Measurements from ENCODE around the gene MEP1A. TPM values are rescaled to one million over a fixed set of nuclear protein-coding genes. Genes with fewer than 3 reads are reported as not detected.
"Not testable (repeated sequence)": the region's sequence is repeated elsewhere in the genome, so short reads cannot be mapped to it uniquely, and the experiment has no call there.

The MEP1A gene
- total RNA-seq, 1 donor from 2014 or later: not detected

- no peaks in the 10 kb centered on the region for H3K4me1 Mint-ChIP-seq (ENCODE audit: low read depth)
- H3K27me3 Mint-ChIP-seq (ENCODE audit: low read depth): no peaks in the 10 kb centered on the region
- no peaks in the 10 kb centered on the region for H3K36me3 Mint-ChIP-seq (ENCODE audit: low read depth)
- no peaks in the 10 kb centered on the region for H3K9me3 Mint-ChIP-seq
- H3K27ac Mint-ChIP-seq: no peak overlapping the region
- no peak overlapping the region for H3K4me3 Mint-ChIP-seq (ENCODE audit: low read depth)
- DNase-seq (ENCODE audit: low spot score): no peak
- intact Hi-C loops (cut with micrococcal nuclease): no loop called here
These were observed 34.0 kb upstream of the MEP1A start for GRCh38 chr6:46758960-46759753.

GRCh38 chr6:46760925-46761324 is 32.3 kb upstream of the MEP1A start:
- no peak for DNase-seq (ENCODE audit: low spot score)
- no peaks in the 10 kb centered on the region for H3K9me3 Mint-ChIP-seq
- H3K4me3 Mint-ChIP-seq (ENCODE audit: low read depth): no peak overlapping the region
- peaks cover 2% of the 10 kb centered on the region for H3K27me3 Mint-ChIP-seq (ENCODE audit: low read depth)
- no peaks in the 10 kb centered on the region for H3K36me3 Mint-ChIP-seq (ENCODE audit: low read depth)
- intact Hi-C loops (cut with micrococcal nuclease): no loop called here
- H3K27ac Mint-ChIP-seq: no peak overlapping the region
- no peaks in the 10 kb centered on the region for H3K4me1 Mint-ChIP-seq (ENCODE audit: low read depth)

- no peak overlapping the region for H3K27ac Mint-ChIP-seq
These were observed 29.7 kb upstream of the MEP1A start for GRCh38 chr6:46763466-46763865.

GRCh38 chr6:46764280-46764679 is 28.9 kb upstream of the MEP1A start:
- DNase-seq (ENCODE audit: low spot score); H3K27me3 Mint-ChIP-seq (ENCODE audit: low read depth); H3K27ac Mint-ChIP-seq; H3K4me1 Mint-ChIP-seq (ENCODE audit: low read depth); H3K4me3 Mint-ChIP-seq (ENCODE audit: low read depth); intact Hi-C loops (cut with micrococcal nuclease); H3K9me3 Mint-ChIP-seq; H3K36me3 Mint-ChIP-seq (ENCODE audit: low read depth): not testable (repeated sequence)

More at GRCh38 chr6:46763466-46763865, 29.7 kb upstream of the MEP1A start:
- Mint-ChIP-seq H3K9me3 (no peaks in the 10 kb centered on the region), H3K4me1 (ENCODE audit: low read depth) (no peaks in the 10 kb centered on the region), H3K36me3 (ENCODE audit: low read depth) (no peaks in the 10 kb centered on the region), H3K27me3 (ENCODE audit: low read depth) (peaks cover 6% of the 10 kb centered on the region), H3K4me3 (ENCODE audit: low read depth) (no peak overlapping the region)
- intact Hi-C loops (cut with micrococcal nuclease): no loop called here
- DNase-seq (ENCODE audit: low spot score): no peak

GRCh38 chr6:46764961-46765360 is 28.2 kb upstream of the MEP1A start:
- intact Hi-C loops (cut with micrococcal nuclease): no loop called here
- peaks cover 6% of the 10 kb centered on the region for H3K27me3 Mint-ChIP-seq (ENCODE audit: low read depth)
- no peak overlapping the region for H3K27ac Mint-ChIP-seq
- H3K9me3 Mint-ChIP-seq: no peaks in the 10 kb centered on the region
- H3K4me1 Mint-ChIP-seq (ENCODE audit: low read depth): no peaks in the 10 kb centered on the region
- H3K36me3 Mint-ChIP-seq (ENCODE audit: low read depth): no peaks in the 10 kb centered on the region
- DNase-seq (ENCODE audit: low spot score): no peak
- no peak overlapping the region for H3K4me3 Mint-ChIP-seq (ENCODE audit: low read depth)

- Mint-ChIP-seq H3K4me3 (ENCODE audit: low read depth) (no peak overlapping the region), H3K4me1 (ENCODE audit: low read depth) (no peaks in the 10 kb centered on the region), H3K9me3 (no peaks in the 10 kb centered on the region), H3K27ac (no peak overlapping the region), H3K36me3 (ENCODE audit: low read depth) (no peaks in the 10 kb centered on the region), H3K27me3 (ENCODE audit: low read depth) (peaks cover 4% of the 10 kb centered on the region)
- DNase-seq (ENCODE audit: low spot score): no peak
- intact Hi-C loops (cut with micrococcal nuclease): no loop called here
These were observed 21.2 kb upstream of the MEP1A start for GRCh38 chr6:46772016-46772415.

GRCh38 chr6:46772762-46773161 is 20.4 kb upstream of the MEP1A start:
- Mint-ChIP-seq H3K4me3 (ENCODE audit: low read depth) (no peak overlapping the region), H3K27ac (no peak overlapping the region), H3K9me3 (no peaks in the 10 kb centered on the region), H3K4me1 (ENCODE audit: low read depth) (no peaks in the 10 kb centered on the region), H3K36me3 (ENCODE audit: low read depth) (no peaks in the 10 kb centered on the region), H3K27me3 (ENCODE audit: low read depth) (peaks cover 1% of the 10 kb centered on the region)
- DNase-seq (ENCODE audit: low spot score): no peak
- intact Hi-C loops (cut with micrococcal nuclease): no loop called here

- H3K4me1 Mint-ChIP-seq (ENCODE audit: low read depth): no peaks in the 10 kb centered on the region
- H3K27me3 Mint-ChIP-seq (ENCODE audit: low read depth): no peaks in the 10 kb centered on the region
- no peak overlapping the region for H3K4me3 Mint-ChIP-seq (ENCODE audit: low read depth)
- intact Hi-C loops (cut with micrococcal nuclease): no loop called here
- H3K9me3 Mint-ChIP-seq: no peaks in the 10 kb centered on the region
- no peak for DNase-seq (ENCODE audit: low spot score)
- no peaks in the 10 kb centered on the region for H3K36me3 Mint-ChIP-seq (ENCODE audit: low read depth)
- no peak overlapping the region for H3K27ac Mint-ChIP-seq
These were observed 19.9 kb upstream of the MEP1A start for GRCh38 chr6:46773201-46773855.

- H3K4me1 Mint-ChIP-seq (ENCODE audit: low read depth); H3K27me3 Mint-ChIP-seq (ENCODE audit: low read depth); H3K27ac Mint-ChIP-seq; DNase-seq (ENCODE audit: low spot score); H3K4me3 Mint-ChIP-seq (ENCODE audit: low read depth); H3K9me3 Mint-ChIP-seq; intact Hi-C loops (cut with micrococcal nuclease); H3K36me3 Mint-ChIP-seq (ENCODE audit: low read depth): not testable (repeated sequence)
These were observed 18.5 kb upstream of the MEP1A start for GRCh38 chr6:46774736-46775135.

- Mint-ChIP-seq H3K36me3 (ENCODE audit: low read depth) (no peaks in the 10 kb centered on the region), H3K4me1 (ENCODE audit: low read depth) (no peaks in the 10 kb centered on the region), H3K27ac (no peak overlapping the region), H3K4me3 (ENCODE audit: low read depth) (no peak overlapping the region), H3K9me3 (no peaks in the 10 kb centered on the region), H3K27me3 (ENCODE audit: low read depth) (no peaks in the 10 kb centered on the region)
- no peak for DNase-seq (ENCODE audit: low spot score)
- intact Hi-C loops (cut with micrococcal nuclease): no loop called here
These were observed 17.0 kb upstream of the MEP1A start for GRCh38 chr6:46776070-46776712.

- no peaks in the 10 kb centered on the region for H3K9me3 Mint-ChIP-seq
- no peak for DNase-seq (ENCODE audit: low spot score)
- intact Hi-C loops (cut with micrococcal nuclease): no loop called here
- H3K27me3 Mint-ChIP-seq (ENCODE audit: low read depth): no peaks in the 10 kb centered on the region
- H3K36me3 Mint-ChIP-seq (ENCODE audit: low read depth): no peaks in the 10 kb centered on the region
- no peak overlapping the region for H3K27ac Mint-ChIP-seq
- no peaks in the 10 kb centered on the region for H3K4me1 Mint-ChIP-seq (ENCODE audit: low read depth)
- H3K4me3 Mint-ChIP-seq (ENCODE audit: low read depth): no peak overlapping the region
These were observed 15.5 kb upstream of the MEP1A start for GRCh38 chr6:46777476-46778346.

- Mint-ChIP-seq H3K36me3 (ENCODE audit: low read depth) (no peaks in the 10 kb centered on the region), H3K27me3 (ENCODE audit: low read depth) (no peaks in the 10 kb centered on the region), H3K9me3 (no peaks in the 10 kb centered on the region), H3K4me3 (ENCODE audit: low read depth) (no peak overlapping the region), H3K4me1 (ENCODE audit: low read depth) (no peaks in the 10 kb centered on the region), H3K27ac (no peak overlapping the region)
- intact Hi-C loops (cut with micrococcal nuclease): no loop called here
- no peak for DNase-seq (ENCODE audit: low spot score)
These were observed 11.5 kb upstream of the MEP1A start for GRCh38 chr6:46781478-46782378.
